GM08714 (cell line): ENCODE measurements around the gene KIF5C.

Experiments used
- H3K4me3 ChIP-seq: fragments of 200-500 bp; sonication (Bioruptor generic); 2 replicates; pipeline ENCODE4 v1.5.1; 2014; ENCODE audit warnings: mild to moderate bottlenecking, low read length, inconsistent platforms
- ZNF274 ChIP-seq: IDR thresholded peaks from 2 replicates; pipeline ENCODE4 v1.6.1; 2012; ENCODE audit warnings: mild to moderate bottlenecking, low read depth, low read length

Gene KIF5C

DNA sequence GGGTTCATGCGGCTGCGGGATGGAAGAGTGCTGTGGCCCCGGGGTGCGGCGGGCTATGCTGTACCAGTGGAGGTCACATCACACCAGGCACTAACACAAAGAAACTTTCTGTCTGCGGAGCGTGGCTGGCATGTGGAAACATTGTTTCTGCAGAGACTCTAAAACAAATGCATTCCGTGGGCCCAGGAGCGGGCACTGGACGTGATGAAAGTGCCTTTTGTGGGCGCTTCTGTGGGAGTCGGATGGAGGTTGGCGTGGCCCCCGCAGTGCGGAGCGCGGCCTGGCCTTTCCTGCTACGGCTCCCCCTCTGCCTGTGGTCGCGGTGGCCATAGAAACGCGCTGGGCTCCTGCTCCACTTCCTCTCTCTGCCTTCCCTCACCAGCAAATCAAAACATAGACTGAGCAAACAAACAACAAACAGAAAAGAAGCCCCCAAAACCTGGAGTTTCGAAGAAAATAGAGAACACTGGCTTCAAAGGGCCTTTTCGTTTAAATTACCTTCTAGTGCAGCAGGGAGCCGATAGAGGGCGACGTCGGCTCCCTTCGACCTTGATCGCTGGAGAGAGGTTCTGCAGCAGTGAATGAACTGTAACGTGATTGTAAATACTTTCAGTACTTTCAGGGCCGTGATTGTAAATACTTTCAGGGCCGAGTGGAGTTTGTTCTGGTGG lies 51.4 kb downstream of the KIF5C start:
- TF ChIP-seq ZNF274 = no peak
- H3K4me3 ChIP-seq = no peak overlapping the region

DNA sequence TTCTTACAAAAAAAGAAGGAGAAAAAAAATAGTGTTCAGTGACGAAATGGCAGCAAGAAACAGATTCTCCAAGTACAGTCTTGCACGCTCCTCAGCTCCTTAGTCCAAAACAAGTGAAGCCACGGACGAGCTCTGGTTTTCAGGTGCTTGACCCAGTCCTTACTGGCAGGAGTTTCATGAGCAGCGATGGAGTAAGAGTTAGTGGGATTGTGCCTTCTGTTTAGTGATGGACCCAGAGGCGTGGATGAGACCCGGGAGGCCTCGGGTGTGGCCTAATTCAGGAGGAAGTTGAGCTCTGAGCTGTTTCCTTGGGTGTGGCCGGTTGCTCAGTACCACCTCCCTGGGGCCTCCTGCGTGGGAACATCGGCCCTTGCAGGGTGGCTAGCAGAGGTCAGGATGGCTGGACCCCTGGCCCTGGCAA lies 52.0 kb downstream of the KIF5C start:
- no peak overlapping the region for H3K4me3 ChIP-seq
- TF ChIP-seq ZNF274 = no peak

DNA sequence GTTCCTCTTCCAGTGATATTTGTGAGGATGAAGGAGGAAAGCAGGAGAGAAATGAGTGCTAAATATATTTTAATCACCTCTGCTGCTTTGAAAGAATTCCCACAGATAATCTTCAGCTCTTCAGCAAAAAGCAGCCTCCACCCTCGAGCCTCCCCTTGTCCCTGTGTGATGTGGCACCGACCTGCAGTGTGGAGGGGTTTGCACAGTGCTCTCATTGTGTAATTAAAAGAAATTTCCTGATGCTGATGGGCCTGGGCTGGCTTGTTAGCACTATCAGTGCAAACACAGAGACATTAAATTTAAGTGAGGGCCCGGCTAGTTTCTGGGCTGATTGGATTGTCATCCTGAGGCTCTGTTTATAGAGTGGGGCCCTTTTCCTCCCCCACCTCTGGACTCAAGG lies 53.4 kb downstream of the KIF5C start:
- TF ChIP-seq ZNF274 = no peak
- no peak overlapping the region for H3K4me3 ChIP-seq

DNA sequence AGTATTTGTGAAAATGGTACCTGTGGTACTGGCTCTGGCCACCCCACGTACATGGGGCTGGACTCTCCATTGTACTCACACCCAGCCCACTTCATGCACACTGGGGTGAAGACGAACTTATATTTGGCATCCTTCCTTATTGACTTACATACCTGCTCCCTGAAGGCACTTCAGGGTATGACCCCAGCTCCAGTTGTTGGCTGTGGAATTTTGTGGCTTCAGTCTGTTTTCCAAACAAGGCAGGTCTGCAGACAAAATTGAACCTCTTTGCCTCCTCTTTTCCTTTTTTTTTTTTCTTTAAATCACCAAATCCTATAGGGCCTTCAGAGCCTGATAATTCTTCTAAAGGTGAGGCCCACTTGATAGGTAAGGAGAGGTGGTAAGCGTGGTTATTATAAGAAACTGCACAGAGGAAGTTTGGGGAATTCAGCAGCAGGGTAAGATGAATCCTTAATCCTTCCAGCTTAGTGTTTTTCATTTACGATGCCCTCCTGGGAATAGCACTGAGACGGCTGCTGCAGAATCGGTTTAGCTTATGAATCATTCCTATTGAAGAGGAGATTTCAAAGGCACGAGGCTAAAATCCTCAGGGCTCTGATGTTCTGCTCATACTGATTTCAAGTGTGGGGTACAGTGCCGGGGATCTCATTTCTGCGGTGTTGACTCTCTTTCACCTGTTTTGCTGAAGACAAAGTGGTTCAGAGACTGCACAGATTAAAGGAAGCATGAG lies 55.2 kb downstream of the KIF5C start:
- no peak for TF ChIP-seq ZNF274
- no peak overlapping the region for H3K4me3 ChIP-seq

DNA sequence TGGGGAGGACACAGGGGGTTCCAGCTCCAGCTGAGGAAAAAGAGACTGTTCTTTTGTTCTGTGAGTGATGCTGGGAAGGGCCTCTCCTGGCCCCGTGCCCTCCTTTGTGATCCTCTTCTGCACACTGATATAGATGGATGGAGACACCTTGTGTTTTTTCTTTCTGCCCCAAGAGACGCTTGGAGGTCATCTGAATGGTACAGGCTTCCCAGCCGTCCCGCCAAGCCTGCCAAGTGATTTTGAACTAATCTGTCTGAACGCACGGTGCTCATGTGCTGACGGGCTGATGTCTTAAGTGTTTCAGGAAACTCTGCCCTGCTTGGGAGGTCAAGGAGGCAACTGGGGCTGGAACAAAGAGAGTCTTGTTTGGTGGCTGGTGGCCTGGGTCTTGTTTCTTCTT lies 57.5 kb downstream of the KIF5C start:
- no peak for TF ChIP-seq ZNF274
- no peak overlapping the region for H3K4me3 ChIP-seq

DNA sequence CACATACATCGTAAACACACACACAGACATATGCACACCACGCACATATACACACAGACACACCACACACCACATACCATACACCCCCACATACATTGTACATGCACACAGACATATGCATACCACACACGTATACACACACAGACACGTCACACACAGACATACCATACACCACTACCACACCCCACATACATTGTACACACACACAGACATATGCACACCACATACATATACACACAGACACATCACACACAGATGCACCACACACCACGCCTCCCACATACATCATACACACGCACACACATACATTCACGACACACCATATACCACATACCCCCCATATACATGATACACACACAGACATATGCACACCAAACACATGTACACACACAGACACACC lies 58.4 kb downstream of the KIF5C start:
- no peak for TF ChIP-seq ZNF274
- no peak overlapping the region for H3K4me3 ChIP-seq

DNA sequence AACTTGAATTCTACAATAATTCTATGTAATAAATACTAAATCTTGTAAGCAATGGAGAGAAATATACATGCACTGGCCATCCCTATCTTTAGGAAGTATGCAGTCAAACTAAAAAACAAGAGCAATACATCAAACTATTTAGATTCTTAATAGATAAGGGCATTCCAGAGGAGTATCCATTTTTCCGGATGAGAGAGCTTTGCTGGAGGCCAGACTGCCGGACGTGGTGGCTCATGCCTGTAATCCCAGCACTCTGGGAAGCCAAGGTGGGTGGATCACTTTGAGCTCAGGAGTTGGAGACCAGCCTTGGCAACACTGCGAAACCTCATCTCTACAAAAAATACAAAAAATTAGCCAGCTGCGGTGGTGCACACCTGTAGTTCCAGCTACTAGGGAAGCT lies 60.8 kb downstream of the KIF5C start:
- H3K4me3 ChIP-seq = no peak overlapping the region
- no peak for TF ChIP-seq ZNF274

DNA sequence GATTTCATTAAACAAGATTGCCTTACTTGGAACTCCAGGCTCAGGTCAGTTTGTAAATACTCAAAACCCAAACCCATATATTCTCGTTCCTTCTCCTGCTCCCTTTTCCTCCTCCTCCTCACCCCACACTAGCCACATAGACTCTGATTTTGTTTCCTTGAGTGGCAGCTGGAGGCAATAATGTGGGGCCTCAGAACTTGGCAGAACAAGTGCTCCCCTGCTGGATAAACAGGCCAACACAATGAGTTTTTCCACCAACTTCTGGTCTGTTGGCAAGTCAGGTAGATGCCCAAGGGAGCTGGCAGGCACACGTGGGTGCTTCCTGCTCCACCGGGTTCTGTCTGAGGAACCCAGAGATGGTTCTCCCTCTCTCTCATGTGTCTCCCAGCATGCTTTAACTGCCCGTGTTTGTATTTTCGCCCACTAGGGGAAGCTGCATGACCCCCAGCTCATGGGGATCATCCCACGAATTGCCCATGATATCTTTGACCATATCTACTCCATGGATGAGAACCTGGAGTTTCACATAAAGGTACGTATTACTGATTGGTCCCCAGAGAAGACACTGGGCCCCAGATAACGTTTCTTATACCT lies 61.9 kb downstream of the KIF5C start:
- TF ChIP-seq ZNF274 = no peak
- no peak overlapping the region for H3K4me3 ChIP-seq

DNA sequence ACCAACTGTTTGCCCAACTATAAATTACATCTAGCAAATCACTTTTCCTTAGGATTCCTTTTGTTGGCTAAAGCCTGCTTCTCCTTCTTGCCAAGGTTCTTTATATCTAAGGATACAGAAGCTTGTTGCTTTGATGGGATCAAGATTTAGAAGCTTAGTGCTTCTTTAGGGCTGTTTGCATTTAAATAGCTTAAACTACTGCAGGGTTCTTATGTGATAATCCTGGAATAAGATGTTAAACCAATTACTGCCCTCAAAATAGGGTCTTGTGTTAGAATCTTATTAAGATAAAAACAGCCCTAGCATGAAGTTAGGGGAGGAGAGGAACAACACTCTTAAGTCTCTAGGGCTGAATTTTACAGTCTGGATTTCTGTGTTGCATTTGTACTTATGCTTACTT lies 64.2 kb downstream of the KIF5C start:
- H3K4me3 ChIP-seq = no peak overlapping the region

DNA sequence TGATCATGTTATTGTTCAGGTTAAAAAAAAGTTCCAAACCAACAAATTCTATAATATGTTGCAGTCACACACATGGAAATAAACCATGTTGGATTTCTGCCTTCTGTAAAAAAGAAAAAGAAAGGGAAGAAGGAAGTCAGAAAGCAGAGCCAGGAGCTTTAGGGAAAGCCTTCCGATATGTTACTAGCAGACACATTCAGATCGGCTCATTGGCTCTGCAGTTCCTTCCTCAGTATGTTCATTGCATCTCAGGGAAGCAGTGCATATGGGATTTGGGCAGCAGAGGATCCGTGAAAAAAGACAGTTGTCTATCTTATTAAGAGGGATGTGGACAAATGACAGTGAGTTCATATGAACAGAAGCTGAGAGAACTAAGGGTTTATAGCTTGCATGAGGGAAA lies 68.1 kb downstream of the KIF5C start:
- TF ChIP-seq ZNF274 = no peak
- no peak overlapping the region for H3K4me3 ChIP-seq

More for the DNA sequence above, 64.2 kb downstream of the KIF5C start:
- no peak for TF ChIP-seq ZNF274

DNA sequence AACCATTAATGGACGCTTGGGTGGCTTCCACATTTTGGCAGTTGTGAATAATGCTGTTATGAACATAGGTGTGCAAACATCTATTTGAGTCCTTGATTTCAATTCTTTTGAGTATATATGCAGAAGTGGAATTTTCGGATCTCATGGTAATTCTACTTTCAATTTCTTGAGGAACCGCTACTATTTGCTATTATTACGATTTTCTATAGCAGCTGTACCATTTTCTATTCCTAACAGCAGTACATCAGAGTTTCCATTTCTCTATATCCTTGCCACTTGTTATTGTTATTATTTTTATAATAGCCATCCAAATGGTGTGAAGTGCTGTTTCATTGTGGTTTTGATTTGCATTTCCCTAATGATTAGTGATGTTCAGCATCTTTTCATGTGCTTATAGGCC lies 69.5 kb downstream of the KIF5C start:
- TF ChIP-seq ZNF274 = no peak
- no peak overlapping the region for H3K4me3 ChIP-seq

DNA sequence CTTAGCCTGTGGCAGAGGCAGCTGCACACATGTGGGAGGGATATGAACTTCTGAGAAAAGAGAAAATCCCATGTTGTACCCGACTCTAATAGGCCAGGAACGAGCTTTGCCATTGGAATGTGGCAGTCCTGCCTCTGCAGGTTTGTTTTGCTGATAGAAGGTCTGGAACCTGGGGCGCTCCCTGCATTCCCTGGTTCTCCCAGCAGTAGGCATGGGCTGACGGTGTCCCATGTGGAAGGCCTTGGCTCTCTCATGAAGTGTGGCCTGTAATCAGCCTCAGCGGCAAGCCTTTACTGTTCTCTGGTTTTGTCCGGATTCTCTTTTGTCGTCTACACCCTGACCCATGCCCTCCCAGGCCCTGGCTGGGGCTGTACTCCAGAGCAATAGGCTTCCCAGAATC lies 72.3 kb downstream of the KIF5C start:
- no peak for TF ChIP-seq ZNF274

DNA sequence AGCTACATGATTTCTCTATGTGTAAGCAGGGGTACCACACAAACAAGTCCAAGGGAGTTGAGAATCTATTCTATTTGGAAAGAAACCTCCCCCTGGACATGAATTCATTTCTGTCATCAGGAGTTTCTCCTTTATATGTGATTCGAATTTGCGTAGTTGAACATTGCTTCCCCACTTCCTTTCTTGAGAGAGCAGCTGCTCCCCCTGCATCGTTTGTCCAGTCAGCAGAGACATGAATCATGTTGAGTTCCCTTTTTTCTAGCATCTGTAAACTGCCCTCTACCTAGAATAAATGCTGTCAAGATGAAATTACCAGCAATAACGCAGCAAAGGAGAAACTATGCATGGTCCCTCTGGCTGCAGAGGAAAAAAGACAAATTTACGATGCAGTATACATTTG lies 73.8 kb downstream of the KIF5C start:
- no peak for TF ChIP-seq ZNF274
- no peak overlapping the region for H3K4me3 ChIP-seq

More for the DNA sequence above, 72.3 kb downstream of the KIF5C start:
- H3K4me3 ChIP-seq = no peak overlapping the region

DNA sequence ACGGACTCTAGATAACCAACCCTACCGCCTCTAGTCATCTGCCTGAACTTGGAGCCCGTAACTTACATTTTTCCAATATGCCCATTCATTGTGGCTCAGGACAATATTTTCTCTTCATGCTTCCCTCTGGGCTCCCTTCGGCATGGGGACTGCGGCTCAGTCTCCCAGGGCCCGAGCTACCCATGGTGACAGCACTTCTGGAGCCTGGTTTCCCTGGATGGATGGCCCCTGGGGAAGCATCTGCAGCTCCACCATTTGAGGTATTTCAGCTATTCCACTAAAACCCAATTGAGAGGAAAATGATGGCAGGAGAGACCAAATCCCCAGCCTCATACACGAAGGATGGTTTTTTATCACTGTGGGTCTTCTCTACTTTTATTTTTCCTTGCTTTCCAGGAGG lies 74.3 kb downstream of the KIF5C start:
- no peak for TF ChIP-seq ZNF274
- no peak overlapping the region for H3K4me3 ChIP-seq

DNA sequence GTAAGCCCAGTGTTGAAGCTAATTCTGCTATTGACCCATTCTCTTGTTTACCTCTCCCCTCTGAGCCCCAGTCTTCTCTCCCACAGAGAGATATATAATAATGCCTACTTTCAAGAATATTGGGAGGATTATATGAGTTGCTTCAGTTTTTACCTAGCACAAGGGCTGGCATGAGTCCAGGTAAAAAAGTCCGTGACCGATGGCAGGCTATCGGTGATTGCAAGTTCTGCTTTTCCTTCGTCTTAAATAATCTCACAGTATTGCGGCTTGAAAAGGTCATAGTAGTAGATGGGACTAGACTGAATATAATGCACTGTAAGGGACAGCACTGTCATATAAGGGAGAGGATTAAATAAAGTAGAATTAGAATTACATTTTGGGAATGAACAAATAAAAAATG lies 77.6 kb downstream of the KIF5C start:
- H3K4me3 ChIP-seq = no peak overlapping the region
- TF ChIP-seq ZNF274 = no peak
